ENCODE results near the gene IGSF5. TPM values are rescaled to one million over a fixed set of nuclear protein-coding genes. Genes with fewer than 3 reads are reported as not detected.

Gene IGSF5
- total RNA-seq: under 0.01 and 0.22 TPM in 2 replicates

DNA sequence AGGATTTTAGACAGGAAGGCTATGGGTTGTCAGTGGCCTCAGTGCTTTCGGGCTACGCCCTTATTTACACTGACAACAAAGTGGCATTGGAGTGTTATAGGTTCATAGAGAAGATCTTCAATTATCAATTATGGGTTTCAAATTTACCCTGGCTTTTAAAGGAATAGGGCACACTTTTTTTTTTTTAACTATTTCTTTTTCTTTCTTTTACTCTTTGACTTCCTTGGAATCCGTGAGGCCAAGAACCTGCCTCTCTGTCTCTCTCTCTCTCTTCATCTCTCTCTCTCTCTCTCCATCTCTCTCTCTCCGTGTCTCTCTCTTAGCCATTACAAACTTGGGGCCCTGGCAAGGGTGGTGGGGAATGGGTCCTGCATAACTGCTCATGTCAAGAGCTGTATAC, at the start of gene IGSF5:
Gene IGSF5, plus strand, starts transcription at position 301 of the 400 bp plus-strand sequence. CDS start 327 bp downstream, outside the sequence.

Other genes with a start within 250 kb of the IGSF5 start
- gene B3GALT5, start 132.2 kb upstream of the IGSF5 start, total RNA-seq: 1.1 and 2.6 TPM in 2 replicates
- gene PCP4, start 122.3 kb downstream of the IGSF5 start, total RNA-seq: not detected in 2 replicates

Data from placental pericyte (primary cell).